KMS-11 (cell line): ENCODE data around the gene ITGAL.
A peak's percentile ranks its signal among the peaks of the same experiment; 100 is the strongest.

ENCODE experiments used
- H2AFZ ChIP-seq: fragments of 200-600 bp; sonication (generic); 2 replicates; pipeline ENCODE4 v1.6.1; 2016; ENCODE audit warnings: antibody characterized with exemption, mixed run types, low read depth
- H3K27ac ChIP-seq: fragments of 200-600 bp; sonication (generic); 2 replicates; pipeline ENCODE4 v1.6.1; 2016; ENCODE audit warnings: mild to moderate bottlenecking, mixed run types
- H3K27me3 ChIP-seq: fragments of 200-600 bp; sonication (generic); 2 replicates; pipeline ENCODE4 v1.6.1; 2017; ENCODE audit warnings: mild to moderate bottlenecking, low read depth, mixed run types, moderate library complexity; ENCODE audit not compliant: insufficient read depth
- H3K36me3 ChIP-seq: fragments of 200-600 bp; sonication (generic); 2 replicates; pipeline ENCODE4 v1.6.1; 2017; ENCODE audit warnings: mild to moderate bottlenecking, mixed run types; ENCODE audit not compliant: insufficient read depth
- H3K4me1 ChIP-seq: fragments of 200-600 bp; sonication (generic); 2 replicates; pipeline ENCODE4 v1.6.1; 2016; ENCODE audit warnings: mild to moderate bottlenecking, low read depth, mixed run types; ENCODE audit not compliant: poor library complexity, severe bottlenecking
- H3K4me2 ChIP-seq: fragments of 200-600 bp; sonication (generic); 2 replicates; pipeline ENCODE4 v1.7.0; 2016; ENCODE audit warnings: mild to moderate bottlenecking, mixed run types
- H3K4me3 ChIP-seq: fragments of 200-600 bp; sonication (generic); IDR thresholded peaks from 2 replicates; pipeline ENCODE4 v1.6.1; 2017; ENCODE audit warnings: low read depth, low read length, mixed read lengths; ENCODE audit not compliant: insufficient read depth
- H3K79me2 ChIP-seq: fragments of 200-600 bp; sonication (generic); 2 replicates; pipeline ENCODE4 v1.6.1; 2016; ENCODE audit warnings: low read depth, mixed run types; ENCODE audit not compliant: insufficient read depth
- H3K9ac ChIP-seq: fragments of 200-600 bp; sonication (generic); 2 replicates; pipeline ENCODE4 v1.6.1; 2016; ENCODE audit warnings: mild to moderate bottlenecking, mixed run types
- H4K20me1 ChIP-seq: fragments of 200-600 bp; sonication (generic); 2 replicates; pipeline ENCODE4 v1.6.1; 2016; ENCODE audit warnings: mild to moderate bottlenecking, mixed run types; ENCODE audit not compliant: insufficient read depth
- TF ChIP-seq, protein P1 (sequence below): fragments of 200-600 bp; sonication (generic); conservative IDR thresholded peaks from 2 replicates; pipeline ENCODE4 v1.6.1; 2017; ENCODE audit warnings: low read depth, mild to moderate bottlenecking, antibody characterized with exemption, low read length, moderate library complexity, mixed read lengths

ITGAL gene

GRCh38 chr16:30569746-30570635 is 97.4 kb downstream of the ITGAL start:
- no peaks in the 10 kb centered on the region for H3K27me3 ChIP-seq
- no peaks in the 10 kb centered on the region for H4K20me1 ChIP-seq
- H3K27ac ChIP-seq = no peak overlapping the region
- no peak overlapping the region for H3K4me2 ChIP-seq
- H3K4me1 ChIP-seq = peaks cover 62% of the 10 kb centered on the region
- no peak overlapping the region for H3K9ac ChIP-seq
- peaks cover 18% of the 10 kb centered on the region for H3K79me2 ChIP-seq
- H3K36me3 ChIP-seq = no peaks in the 10 kb centered on the region
- TF ChIP-seq, protein P1, sequence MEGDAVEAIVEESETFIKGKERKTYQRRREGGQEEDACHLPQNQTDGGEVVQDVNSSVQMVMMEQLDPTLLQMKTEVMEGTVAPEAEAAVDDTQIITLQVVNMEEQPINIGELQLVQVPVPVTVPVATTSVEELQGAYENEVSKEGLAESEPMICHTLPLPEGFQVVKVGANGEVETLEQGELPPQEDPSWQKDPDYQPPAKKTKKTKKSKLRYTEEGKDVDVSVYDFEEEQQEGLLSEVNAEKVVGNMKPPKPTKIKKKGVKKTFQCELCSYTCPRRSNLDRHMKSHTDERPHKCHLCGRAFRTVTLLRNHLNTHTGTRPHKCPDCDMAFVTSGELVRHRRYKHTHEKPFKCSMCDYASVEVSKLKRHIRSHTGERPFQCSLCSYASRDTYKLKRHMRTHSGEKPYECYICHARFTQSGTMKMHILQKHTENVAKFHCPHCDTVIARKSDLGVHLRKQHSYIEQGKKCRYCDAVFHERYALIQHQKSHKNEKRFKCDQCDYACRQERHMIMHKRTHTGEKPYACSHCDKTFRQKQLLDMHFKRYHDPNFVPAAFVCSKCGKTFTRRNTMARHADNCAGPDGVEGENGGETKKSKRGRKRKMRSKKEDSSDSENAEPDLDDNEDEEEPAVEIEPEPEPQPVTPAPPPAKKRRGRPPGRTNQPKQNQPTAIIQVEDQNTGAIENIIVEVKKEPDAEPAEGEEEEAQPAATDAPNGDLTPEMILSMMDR = no peak
- H3K4me3 ChIP-seq = no peak overlapping the region
- H2AFZ ChIP-seq = no peak overlapping the region

DNA sequence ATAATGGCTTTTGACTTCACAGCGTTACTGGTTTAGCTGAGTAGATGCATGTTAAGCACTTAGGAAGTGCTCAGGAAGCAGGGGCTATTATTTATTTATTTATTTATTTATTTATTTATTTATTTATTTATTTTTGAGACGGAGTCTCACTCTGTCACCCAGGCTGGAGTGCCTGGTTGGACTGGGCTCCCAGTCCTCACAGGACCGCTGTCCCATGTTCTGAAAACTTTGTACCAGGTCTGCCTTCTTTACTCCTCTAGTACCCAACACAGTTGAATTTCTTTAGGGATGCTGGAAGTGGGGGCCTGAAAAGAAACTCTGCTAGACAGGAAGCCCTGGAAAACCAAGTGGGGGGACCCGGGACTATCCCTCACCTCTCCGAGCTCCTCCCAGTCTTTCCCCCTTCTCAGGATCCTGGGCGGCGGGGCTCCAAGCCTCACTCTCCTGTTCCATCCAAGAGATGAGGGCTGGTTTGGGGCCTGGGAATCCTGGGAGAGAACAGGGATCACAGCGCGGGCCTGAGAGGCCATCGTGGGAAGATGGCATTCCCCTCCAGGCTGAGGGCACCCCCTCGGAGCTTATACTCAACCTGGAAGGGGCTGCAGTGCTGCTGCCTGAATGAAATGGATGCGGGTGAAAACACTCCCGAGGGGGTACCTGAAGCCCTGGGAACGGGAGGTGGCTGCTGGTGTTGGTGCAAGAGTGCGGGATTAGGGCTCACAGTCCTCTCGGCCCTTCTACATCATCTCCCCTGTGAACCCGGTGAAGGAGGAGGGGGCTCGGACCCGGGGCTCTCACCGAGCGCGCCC is 98.3 kb downstream of the ITGAL start:
- Histone ChIP-seq H3K27me3 (no peaks in the 10 kb centered on the region), H3K9ac (peak overlapping the region; percentile 92), H3K4me3 (no peak overlapping the region), H4K20me1 (no peaks in the 10 kb centered on the region), H3K4me2 (peak overlapping the region; percentile 81), H3K79me2 (peaks cover 22% of the 10 kb centered on the region), H3K27ac (peak overlapping the region; percentile 83), H3K36me3 (no peaks in the 10 kb centered on the region), H3K4me1 (peaks cover 70% of the 10 kb centered on the region), H2AFZ (peak overlapping the region; percentile 86)
- TF ChIP-seq, protein P1 = no peak

GRCh38 chr16:30571445-30572322 is 99.1 kb downstream of the ITGAL start, which contains the start of gene ZNF688:
Gene ZNF688 (minus strand): TSS chr16:30571714. CDS start chr16:30571629, 85 bp downstream.
- H3K27ac ChIP-seq = peak within 1 kb of the TSS; percentile 83
- peak within 1 kb of the TSS; percentile 86 for H2AFZ ChIP-seq
- TF ChIP-seq, protein P1 = no peak
- no peaks in the 10 kb centered on the region for H3K36me3 ChIP-seq
- no peaks in the 10 kb centered on the region for H3K27me3 ChIP-seq
- H3K4me3 ChIP-seq = no peak within 1 kb of the TSS
- H3K4me1 ChIP-seq = peaks cover 62% of the 10 kb centered on the region
- H3K79me2 ChIP-seq = peaks cover 22% of the 10 kb centered on the region
- no peaks in the 10 kb centered on the region for H4K20me1 ChIP-seq
- H3K9ac ChIP-seq = peak within 1 kb of the TSS; percentile 92
- peak within 1 kb of the TSS; percentile 81 for H3K4me2 ChIP-seq
